ENCODE results near the gene MTTP. TPM values are rescaled to one million over a fixed set of nuclear protein-coding genes. Genes with fewer than 3 reads are reported as not detected.

Gene MTTP
- total RNA-seq, 1 donor from 2014 or later: not detected

- no peak for DNase-seq (ENCODE audit: low read depth in 2 of 2)
These were observed 93.8 kb downstream of the MTTP start for GRCh38 chr4:99668472-99668871.

- no peak for DNase-seq (ENCODE audit: low read depth in 2 of 2)
These were observed 94.5 kb downstream of the MTTP start for GRCh38 chr4:99669084-99669483.

GRCh38 chr4:99670409-99671073 lies 95.9 kb downstream of the MTTP start:
- no peak for DNase-seq (ENCODE audit: low read depth in 2 of 2)

Other genes with a start within 250 kb of the MTTP start
- not detected in 2 replicates for gene ADH1C, start 222.1 kb upstream of the MTTP start, total RNA-seq
- 0.13 TPM in 1 of 2 replicates, not detected in the other for gene ADH7, start 139.5 kb upstream of the MTTP start, total RNA-seq
- gene C4orf17, start 63.8 kb upstream of the MTTP start, total RNA-seq: not detected in 2 replicates
- gene TRMT10A, start 10.8 kb upstream of the MTTP start, total RNA-seq: 3.5 and 4.9 TPM in 2 replicates
- under 0.01 TPM in 2 replicates for gene C4orf54, start 83.0 kb downstream of the MTTP start, total RNA-seq
- not detected in 2 replicates for gene DAPP1, start 242.0 kb downstream of the MTTP start, total RNA-seq